GM12878 (cell line): Measurements from ENCODE around the gene MTA3. TPM values are rescaled to one million over a fixed set of nuclear protein-coding genes. Genes with fewer than 3 reads are reported as not detected.

Source experiments
- ATAC-seq: fragments of 200-7000 bp; cut with Tn5 transposase; 3 replicates; pipeline ENCODE4 v1.9.1; 2020; ENCODE audit warnings: mild to moderate bottlenecking, moderate library complexity
- BruUV-seq: library from RNA; stranded (reverse); fragments of 400-500 nt; replicated peaks from 2 replicates; lab custom pipeline; 2021; lab: Mats Ljungman, UMichigan
- CTCF ChIA-PET: fragments of 300-600 bp; sonication (Branson Sonifier 250); formaldehyde crosslinking; extraction: SDS; loops from one replicate; lab custom pipeline; 2021; ENCODE audit warnings: inconsistent platforms; lab: Yijun Ruan, JAX
- POLR2A ChIA-PET: fragments of 350-600 bp; formaldehyde crosslinking; extraction: SDS; loops from one replicate; lab custom pipeline; 2021; ENCODE audit warnings: inconsistent platforms; lab: Charles Lee
- RAD21 ChIA-PET: fragments of 300-600 bp; sonication (Branson Sonifier 250); formaldehyde crosslinking; loops from one replicate; lab custom pipeline; 2023; ENCODE audit warnings: antibody characterized with exemption; ENCODE audit not compliant: unreplicated experiment; lab: Charles Lee
- SMC1A ChIA-PET: fragments of 300-600 bp; sonication (Branson Sonifier 250); formaldehyde crosslinking; loops from one replicate; lab custom pipeline; 2023; ENCODE audit not compliant: unreplicated experiment, uncharacterized antibody; lab: Charles Lee
- DNase-seq: peaks from one replicate; pipeline ENCODE4 v3.0.0-alpha.2; 2011; ENCODE audit warnings: low read depth, low spot score
- FAIRE-seq: peaks from 3 replicates; lab custom pipeline; 2011; peaks lifted over from hg19 to GRCh38; lab: Jason Lieb, UNC
- H2AFZ ChIP-seq: 2 replicates; pipeline ENCODE4 v1.6.0; 2011; ENCODE audit warnings: low read depth, low read length, control low read depth; ENCODE audit not compliant: control insufficient read depth
- H3K27ac ChIP-seq: 2 replicates; pipeline ENCODE4 v1.5.1; 2011; ENCODE audit warnings: control low read depth; ENCODE audit not compliant: control insufficient read depth, insufficient read depth
- H3K27me3 ChIP-seq, 2 experiments: replicated peaks in 1 of 2; 2 replicates each; pipeline versions ENCODE4 v1.6.0 to v1.6.1; 2011; ENCODE audit warnings: low read length in 1 of 2; ENCODE audit not compliant: control insufficient read depth in 2 of 2, insufficient read depth in 2 of 2
- H3K36me3 ChIP-seq, 2 experiments: 2 replicates each; pipeline ENCODE4 v1.5.1; 2011; ENCODE audit warnings: low read length in 1 of 2; ENCODE audit not compliant: control insufficient read depth in 2 of 2, insufficient read depth in 2 of 2
- H3K4me1 ChIP-seq: 2 replicates; pipeline ENCODE4 v1.6.1; 2011; ENCODE audit warnings: mild to moderate bottlenecking, low read length, moderate library complexity, mixed read lengths; ENCODE audit not compliant: control insufficient read depth, insufficient read depth
- H3K4me2 ChIP-seq: 2 replicates; pipeline ENCODE4 v1.6.0; 2011; ENCODE audit warnings: control low read depth; ENCODE audit not compliant: control insufficient read depth, insufficient read depth
- H3K4me3 ChIP-seq: fragments of 200-600 bp; sonication (generic); 2 replicates; pipeline ENCODE4 v1.5.1; 2016
- H3K79me2 ChIP-seq: 2 replicates; pipeline ENCODE4 v1.6.0; 2011; ENCODE audit warnings: low read length; ENCODE audit not compliant: control insufficient read depth, insufficient read depth
- H3K9ac ChIP-seq: 2 replicates; pipeline ENCODE4 v1.8.0; 2011; ENCODE audit warnings: low read length, control low read depth, mixed read lengths; ENCODE audit not compliant: control insufficient read depth, insufficient read depth
- H3K9me3 ChIP-seq: replicated peaks from 3 replicates; pipeline ENCODE4 v1.5.1; 2011; ENCODE audit warnings: mild to moderate bottlenecking, low read length; ENCODE audit not compliant: control insufficient read depth, insufficient read depth
- H4K20me1 ChIP-seq: 2 replicates; pipeline ENCODE4 v1.6.0; 2011; ENCODE audit not compliant: control insufficient read depth, insufficient read depth
- CREB1 ChIP-seq: IDR thresholded peaks from 2 replicates; pipeline ENCODE4 v1.6.1; 2012; ENCODE audit warnings: low read depth, mild to moderate bottlenecking, inconsistent platforms
- EGR1 ChIP-seq, 2 experiments: IDR thresholded peaks; 1 replicate in 1 of 2; 2 replicates in 1 of 2; pipeline ENCODE4 v1.6.1; 2011 to 2012; ENCODE audit warnings: low read depth in 2 of 2, low read length in 2 of 2, borderline replicate concordance in 1 of 2, mild to moderate bottlenecking in 1 of 2, moderate library complexity in 1 of 2
- EZH2 ChIP-seq: IDR thresholded peaks from 2 replicates; pipeline ENCODE4 v1.6.1; 2012; ENCODE audit warnings: low read depth, mild to moderate bottlenecking, control low read depth, inconsistent platforms, low read length, borderline replicate concordance; ENCODE audit not compliant: control insufficient read depth
- MXI1 ChIP-seq: fragments of 150-350 bp; IDR thresholded peaks from 2 replicates; pipeline ENCODE4 v1.6.1; 2011; ENCODE audit warnings: low read depth, mild to moderate bottlenecking, inconsistent platforms, low read length, improper control_type of control experiment
- NR2F1 ChIP-seq: fragments of 450-650 bp; conservative IDR thresholded peaks from 2 replicates; pipeline ENCODE4 v1.6.1; 2017; ENCODE audit warnings: mild to moderate bottlenecking
- PAX8 ChIP-seq: fragments of 450-650 bp; IDR thresholded peaks from 2 replicates; pipeline ENCODE4 v1.6.1; 2017; ENCODE audit warnings: mild to moderate bottlenecking, moderate library complexity
- POLR2AphosphoS2 ChIP-seq: IDR thresholded peaks from 2 replicates; pipeline ENCODE4 v1.6.1; 2011; ENCODE audit warnings: low read depth, mild to moderate bottlenecking, low read length, improper control_type of control experiment, moderate library complexity
- SMARCA5 ChIP-seq: fragments of 450-650 bp; IDR thresholded peaks from 2 replicates; pipeline ENCODE4 v1.6.1; 2017; ENCODE audit warnings: mild to moderate bottlenecking
- SREBF1 ChIP-seq: IDR thresholded peaks from 2 replicates; pipeline ENCODE4 v1.6.1; 2012; ENCODE audit warnings: mild to moderate bottlenecking, low read length
- STAT3 ChIP-seq: IDR thresholded peaks from 2 replicates; pipeline ENCODE4 v1.6.1; 2011; ENCODE audit warnings: low read depth, low read length, improper control_type of control experiment
- ZZZ3 ChIP-seq: IDR thresholded peaks from 2 replicates; pipeline ENCODE4 v1.6.1; 2011; ENCODE audit warnings: low read depth; ENCODE audit not compliant: control insufficient read depth, insufficient read length
- WGBS: methylation state at CpG from one replicate; pipeline ENCODE4 v1.1.6; 2016; ENCODE audit warnings: low lambda C conversion rate; ENCODE audit not compliant: insufficient replicate concordance, insufficient coverage; ENCODE audit errors: missing lambda C conversion rate; 5-methylcytosine and 5-hydroxymethylcytosine counted together
- in situ Hi-C: fragments of 300-500 bp; cut with MboI; formaldehyde crosslinking; loops from 9 replicates; pipeline ENCODE4 v1.14.3; 2018; ENCODE audit warnings: mixed read lengths
- intact Hi-C: fragments of 100-400 bp; cut with micrococcal nuclease; formaldehyde crosslinking; loops from one replicate; pipeline ENCODE4 v1.14.2; 2022; ENCODE audit not compliant: unreplicated experiment
- polyA plus RNA-seq, 11 experiments: library from polyadenylated mRNA; depleted of rRNA in 4 of 11; unstranded in 6 of 11; stranded (reverse) in 5 of 11; fragments of >200 nt; fragmentation: Nextera tagmentation in 4 of 11; fragmentation: Illumina TruSeq in 1 of 11; extraction: Ambion mirVana in 4 of 11; extraction: Trizol in 1 of 11; gene quantifications; 1 replicate in 1 of 11; 2 replicates in 10 of 11; pipeline versions ENCODE4 v1.2.1 to v1.2.3, GENCODE V29; 2011 to 2016; ENCODE audit warnings: inconsistent platforms in 2 of 11, missing spikeins in 2 of 11, low read depth in 1 of 11
- total RNA-seq, 4 experiments: library from RNA; depleted of rRNA in 3 of 4; stranded (reverse); fragments of >200 nt in 3 of 4; fragmentation: Illumina TruSeq in 1 of 4; extraction: Trizol in 1 of 4; gene quantifications; 2 replicates each; pipeline versions ENCODE4 v1.2.1 to v1.2.3, GENCODE V29; 2013 to 2021
- TF ChIP-seq, protein P1 (sequence below): fragments of 150-350 bp; IDR thresholded peaks from 2 replicates; pipeline ENCODE4 v1.6.1; 2016; ENCODE audit warnings: low read depth, low read length
- TF ChIP-seq, protein P2 (sequence below): fragments of 450-650 bp; IDR thresholded peaks from 2 replicates; pipeline ENCODE4 v1.6.1; 2017; ENCODE audit warnings: mild to moderate bottlenecking, moderate library complexity

The MTA3 gene
- total and polyA plus RNA-seq, 10 of the 15 experiments (the other 5 are each of a cell fraction or from before 2014, with no cell fraction given): 17.6 to 45.5 (median 26.5) TPM

DNA sequence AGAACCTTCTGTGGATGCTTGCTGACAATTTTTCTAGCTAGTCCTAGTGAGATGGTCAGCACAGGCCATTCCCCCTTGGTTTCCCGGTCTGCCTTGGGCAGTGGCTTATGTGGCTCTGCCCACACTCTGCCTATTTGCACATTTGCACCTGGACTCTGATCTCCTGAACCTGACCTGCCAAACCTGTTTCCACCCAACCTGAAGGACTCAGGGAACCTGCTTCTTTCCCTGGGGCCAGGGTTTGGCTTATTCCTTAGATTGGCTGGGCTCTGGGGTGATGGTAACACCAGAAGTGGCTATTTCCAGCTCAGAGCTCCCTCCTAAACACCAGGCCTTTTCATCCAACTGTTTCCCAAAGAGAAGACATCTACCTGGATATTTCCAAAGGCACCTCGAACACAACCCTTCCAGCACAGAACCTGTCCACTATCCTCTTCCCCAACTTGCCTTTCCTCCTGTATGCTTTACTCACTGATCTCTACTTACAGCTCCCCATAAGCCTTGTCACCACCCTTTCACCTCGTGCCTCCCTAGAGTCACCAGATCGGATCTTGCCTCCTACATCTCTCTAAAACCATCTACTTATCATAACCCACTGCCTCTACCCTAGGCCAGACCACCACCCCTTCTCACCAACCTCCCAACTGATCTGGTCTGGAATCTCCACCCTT, 5.8 kb upstream of the MTA3 start:
- Histone ChIP-seq H3K27me3 (no peaks in the 10 kb centered on the region), H4K20me1 (no peaks in the 10 kb centered on the region), H3K9ac (no peak overlapping the region), H3K4me2 (no peak overlapping the region), H3K4me3 (no peak overlapping the region), H2AFZ (no peak overlapping the region), H3K36me3 (no peaks in the 10 kb centered on the region), H3K79me2 (no peaks in the 10 kb centered on the region), H3K27ac (no peak overlapping the region), H3K9me3 (no peaks in the 10 kb centered on the region), H3K4me1 (peaks cover 19% of the 10 kb centered on the region)
- ChIA-PET RAD21 (interaction anchor here (1.1 to 1.4 kb wide), 3 partner anchors 26 to 40 kb away, joined by 3 to 4 read pairs (median 3); no protein-coding TSS in a partner anchor), SMC1A (interaction anchor here (1.1 to 2.2 kb wide), 2 partner anchors 13 to 101 kb away, joined by 3 to 8 read pairs; no protein-coding TSS in a partner anchor), POLR2A (no interaction called here), CTCF (interaction anchor here (0.6 to 1.2 kb wide), 2 partner anchors 11 to 77 kb away, joined by 3 read pairs; no protein-coding TSS in a partner anchor)
- WGBS: 52% methylated on average over 4 of the region's 4 CpGs
- intact Hi-C loops: no loop called here
- no peak for FAIRE-seq
- in situ Hi-C loops: no loop called here
- DNase-seq: no peak
- no TSS peak for BruUV-seq
- no peak for ATAC-seq
- TF ChIP-seq, protein P1, sequence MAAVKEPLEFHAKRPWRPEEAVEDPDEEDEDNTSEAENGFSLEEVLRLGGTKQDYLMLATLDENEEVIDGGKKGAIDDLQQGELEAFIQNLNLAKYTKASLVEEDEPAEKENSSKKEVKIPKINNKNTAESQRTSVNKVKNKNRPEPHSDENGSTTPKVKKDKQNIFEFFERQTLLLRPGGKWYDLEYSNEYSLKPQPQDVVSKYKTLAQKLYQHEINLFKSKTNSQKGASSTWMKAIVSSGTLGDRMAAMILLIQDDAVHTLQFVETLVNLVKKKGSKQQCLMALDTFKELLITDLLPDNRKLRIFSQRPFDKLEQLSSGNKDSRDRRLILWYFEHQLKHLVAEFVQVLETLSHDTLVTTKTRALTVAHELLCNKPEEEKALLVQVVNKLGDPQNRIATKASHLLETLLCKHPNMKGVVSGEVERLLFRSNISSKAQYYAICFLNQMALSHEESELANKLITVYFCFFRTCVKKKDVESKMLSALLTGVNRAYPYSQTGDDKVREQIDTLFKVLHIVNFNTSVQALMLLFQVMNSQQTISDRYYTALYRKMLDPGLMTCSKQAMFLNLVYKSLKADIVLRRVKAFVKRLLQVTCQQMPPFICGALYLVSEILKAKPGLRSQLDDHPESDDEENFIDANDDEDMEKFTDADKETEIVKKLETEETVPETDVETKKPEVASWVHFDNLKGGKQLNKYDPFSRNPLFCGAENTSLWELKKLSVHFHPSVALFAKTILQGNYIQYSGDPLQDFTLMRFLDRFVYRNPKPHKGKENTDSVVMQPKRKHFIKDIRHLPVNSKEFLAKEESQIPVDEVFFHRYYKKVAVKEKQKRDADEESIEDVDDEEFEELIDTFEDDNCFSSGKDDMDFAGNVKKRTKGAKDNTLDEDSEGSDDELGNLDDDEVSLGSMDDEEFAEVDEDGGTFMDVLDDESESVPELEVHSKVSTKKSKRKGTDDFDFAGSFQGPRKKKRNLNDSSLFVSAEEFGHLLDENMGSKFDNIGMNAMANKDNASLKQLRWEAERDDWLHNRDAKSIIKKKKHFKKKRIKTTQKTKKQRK: no peak
- TF ChIP-seq, protein P2, sequence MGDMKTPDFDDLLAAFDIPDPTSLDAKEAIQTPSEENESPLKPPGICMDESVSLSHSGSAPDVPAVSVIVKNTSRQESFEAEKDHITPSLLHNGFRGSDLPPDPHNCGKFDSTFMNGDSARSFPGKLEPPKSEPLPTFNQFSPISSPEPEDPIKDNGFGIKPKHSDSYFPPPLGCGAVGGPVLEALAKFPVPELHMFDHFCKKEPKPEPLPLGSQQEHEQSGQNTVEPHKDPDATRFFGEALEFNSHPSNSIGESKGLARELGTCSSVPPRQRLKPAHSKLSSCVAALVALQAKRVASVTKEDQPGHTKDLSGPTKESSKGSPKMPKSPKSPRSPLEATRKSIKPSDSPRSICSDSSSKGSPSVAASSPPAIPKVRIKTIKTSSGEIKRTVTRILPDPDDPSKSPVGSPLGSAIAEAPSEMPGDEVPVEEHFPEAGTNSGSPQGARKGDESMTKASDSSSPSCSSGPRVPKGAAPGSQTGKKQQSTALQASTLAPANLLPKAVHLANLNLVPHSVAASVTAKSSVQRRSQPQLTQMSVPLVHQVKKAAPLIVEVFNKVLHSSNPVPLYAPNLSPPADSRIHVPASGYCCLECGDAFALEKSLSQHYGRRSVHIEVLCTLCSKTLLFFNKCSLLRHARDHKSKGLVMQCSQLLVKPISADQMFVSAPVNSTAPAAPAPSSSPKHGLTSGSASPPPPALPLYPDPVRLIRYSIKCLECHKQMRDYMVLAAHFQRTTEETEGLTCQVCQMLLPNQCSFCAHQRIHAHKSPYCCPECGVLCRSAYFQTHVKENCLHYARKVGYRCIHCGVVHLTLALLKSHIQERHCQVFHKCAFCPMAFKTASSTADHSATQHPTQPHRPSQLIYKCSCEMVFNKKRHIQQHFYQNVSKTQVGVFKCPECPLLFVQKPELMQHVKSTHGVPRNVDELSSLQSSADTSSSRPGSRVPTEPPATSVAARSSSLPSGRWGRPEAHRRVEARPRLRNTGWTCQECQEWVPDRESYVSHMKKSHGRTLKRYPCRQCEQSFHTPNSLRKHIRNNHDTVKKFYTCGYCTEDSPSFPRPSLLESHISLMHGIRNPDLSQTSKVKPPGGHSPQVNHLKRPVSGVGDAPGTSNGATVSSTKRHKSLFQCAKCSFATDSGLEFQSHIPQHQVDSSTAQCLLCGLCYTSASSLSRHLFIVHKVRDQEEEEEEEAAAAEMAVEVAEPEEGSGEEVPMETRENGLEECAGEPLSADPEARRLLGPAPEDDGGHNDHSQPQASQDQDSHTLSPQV: no peak
- TF ChIP-seq MXI1: no peak
- TF ChIP-seq CREB1: no peak
- TF ChIP-seq EZH2: no peak
- TF ChIP-seq SMARCA5: no peak
- TF ChIP-seq NR2F1: no peak
- TF ChIP-seq PAX8: no peak
- no peak for TF ChIP-seq SREBF1
- no peak for TF ChIP-seq ZZZ3
- TF ChIP-seq EGR1 (IDR thresholded peaks at IDR 0.05; ENCODE audit: borderline replicate concordance in 1 of 2, low read depth in 2 of 2, low read length in 2 of 2): no peak
- no peak for TF ChIP-seq STAT3
- no peak for TF ChIP-seq POLR2AphosphoS2
